GM12891 (cell line): ENCODE measurements around the gene NDUFS7.

ENCODE experiments used
- POLR2A ChIP-seq: IDR thresholded peaks from 2 replicates; pipeline ENCODE4 v1.6.1; 2011; ENCODE audit warnings: low read depth, low read length, control low read depth
- SPI1 ChIP-seq: IDR thresholded peaks from 2 replicates; pipeline ENCODE4 v1.6.1; 2011; ENCODE audit warnings: low read depth, low read length, control low read depth

DNA sequence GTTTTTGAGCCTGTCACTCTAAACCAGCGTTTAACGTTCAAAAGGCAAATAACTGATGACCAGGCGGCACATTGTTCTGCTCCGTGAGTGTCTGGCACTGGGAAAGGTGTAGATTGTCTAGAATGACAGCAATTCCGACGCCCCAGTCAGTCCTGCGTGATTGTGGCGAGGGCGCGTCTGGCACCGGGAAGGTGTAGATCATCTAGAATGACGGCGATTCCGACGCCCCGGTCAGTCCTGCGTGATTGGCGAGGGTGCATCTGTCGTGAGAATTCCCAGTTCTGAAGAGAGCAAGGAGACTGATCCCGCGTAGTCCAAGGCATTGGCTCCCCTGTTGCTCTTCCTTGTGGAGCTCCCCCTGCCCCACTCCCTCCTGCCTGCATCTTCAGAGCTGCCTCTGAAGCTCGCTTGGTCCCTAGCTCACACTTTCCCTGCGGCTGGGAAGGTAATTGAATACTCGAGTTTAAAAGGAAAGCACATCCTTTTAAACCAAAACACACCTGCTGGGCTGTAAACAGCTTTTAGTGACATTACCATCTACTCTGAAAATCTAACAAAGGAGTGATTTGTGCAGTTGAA is 26.1 kb upstream of the NDUFS7 start:
- TF ChIP-seq POLR2A (no peak), SPI1 (no peak)
